ENCODE measurements around the gene SNRNP70. TPM values are rescaled to one million over a fixed set of nuclear protein-coding genes. Genes with fewer than 3 reads are reported as not detected.

The SNRNP70 gene
- total and polyA plus RNA-seq, 2 of the 13 experiments (the other 11 are each of a cell fraction or from before 2014, with no cell fraction given) = 150 to 210 TPM

DNA sequence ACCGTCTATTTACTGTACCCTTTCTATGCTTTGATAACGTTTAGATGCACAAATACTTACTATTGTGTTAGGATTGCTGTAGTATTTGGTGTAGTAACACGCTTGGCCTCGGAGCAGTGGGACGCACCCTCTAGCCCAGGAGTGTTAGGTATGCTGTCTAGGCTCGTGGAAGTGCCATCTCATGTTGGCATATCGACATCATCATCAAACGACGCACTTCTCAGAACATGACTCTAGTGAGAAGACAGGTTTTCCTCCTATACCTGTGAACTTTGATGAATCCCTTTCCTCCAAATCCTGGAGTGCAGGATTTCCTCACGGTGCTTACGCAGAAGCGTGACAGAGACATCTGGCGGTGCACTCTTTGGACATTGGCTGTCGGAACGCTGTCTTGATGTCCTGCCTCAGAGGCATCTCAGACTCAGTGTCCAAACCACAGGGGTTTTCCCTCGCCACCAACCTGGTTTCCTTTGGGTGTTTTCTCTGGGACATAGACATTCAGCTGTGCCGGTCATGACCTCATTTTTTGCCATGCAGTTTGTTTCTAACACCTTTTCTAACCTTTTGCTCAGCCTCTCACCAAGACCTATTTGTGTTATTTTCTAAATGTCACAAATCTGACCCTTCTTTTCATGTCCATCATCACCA lies 6.3 kb downstream of the SNRNP70 start:
- FAIRE-seq (no peak), ATAC-seq (no peak), DNase-seq (ENCODE audit: low spot score) (no peak)
- BruUV-seq (replicated peaks) = no TSS peak
- peaks cover 38 to 67% of the 10 kb centered on the region in 2 experiments for H3K36me3 ChIP-seq (replicated peaks in 1 of 2; ENCODE audit: control insufficient read depth in 1 of 2, insufficient read depth in 2 of 2, low read length in 2 of 2)
- intact Hi-C loops (cut with micrococcal nuclease; ENCODE audit: unreplicated experiment) = no loop called here
- no peaks in the 10 kb centered on the region; a peak in 1 of 5 replicates for H3K27me3 ChIP-seq (ENCODE audit: control insufficient read depth in 1 of 2, insufficient read depth in 2 of 2, low read length in 2 of 2)
- no peaks in the 10 kb centered on the region for H3K9me3 ChIP-seq (ENCODE audit: low read length)
- H3K4me1 ChIP-seq (ENCODE audit: insufficient read depth, low read length) = peaks cover 25% of the 10 kb centered on the region
- ChIA-PET POLR2A (no interaction called here), CTCF (ENCODE audit: low intra/inter-chr PET ratio, low total read pairs) (no interaction called here)
- peak; percentile 51; the same call in 1 of the 2 replicates for TF ChIP-seq RBFOX2 (IDR thresholded peaks at IDR 0.05; ENCODE audit: low read depth, low read length)
- TF ChIP-seq KDM6A (CRISPR knock-in tag; IDR thresholded peaks at IDR 0.05; ENCODE audit: low read depth) = no peak
- H3K4me2 ChIP-seq (ENCODE audit: low read depth, low read length) = no peak overlapping the region
- no peak overlapping the region for H3K4me3 ChIP-seq (replicated peaks in 1 of 3; ENCODE audit: insufficient read depth in 1 of 3, low read depth in 2 of 3, low read length in 3 of 3)
- H2AFZ ChIP-seq (ENCODE audit: low read length) = no peak overlapping the region
- in situ Hi-C loops (cut with HindIII; ENCODE audit: extremely low pct_ligation_motif_present, low pct_unique_long_range_greater_than_20kb) = loop anchor here (10.0 kb wide), 1 partner anchor 103 kb away; no protein-coding TSS in a partner anchor
- no peak overlapping the region for H3K9ac ChIP-seq (ENCODE audit: insufficient read depth, low read depth, low read length)
- H4K20me1 ChIP-seq (ENCODE audit: insufficient read depth, low read length) = peaks cover 38% of the 10 kb centered on the region
- H3K27ac ChIP-seq (ENCODE audit: extremely low read length, insufficient read depth, low read length) = no peak overlapping the region
- WGBS (ENCODE audit: low lambda C conversion rate) = 98% methylated on average over 16 of the region's 17 CpGs
- H3K79me2 ChIP-seq (ENCODE audit: insufficient read depth, low read length) = peaks cover 47% of the 10 kb centered on the region

DNA sequence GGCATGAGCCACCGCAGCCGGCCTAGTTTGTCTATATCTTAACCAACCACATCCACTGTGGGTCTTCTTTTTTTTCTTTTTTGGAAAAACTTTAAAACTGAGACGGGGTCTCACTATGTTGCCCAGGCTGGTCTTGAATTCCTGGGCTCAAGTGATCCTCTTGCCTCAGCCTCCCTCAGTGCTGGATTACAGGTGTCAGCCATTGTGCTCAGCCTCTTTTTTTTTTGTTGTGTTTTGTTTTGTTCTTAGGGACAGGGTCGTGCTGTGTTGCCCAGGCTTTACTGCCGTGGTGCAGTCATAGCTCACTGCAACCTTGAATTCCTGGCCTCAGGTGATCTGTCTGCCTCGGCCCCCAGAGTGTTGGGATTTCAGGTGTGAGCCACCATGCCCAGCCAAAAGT lies 7.4 kb downstream of the SNRNP70 start:
- no TSS peak for BruUV-seq (replicated peaks)
- ATAC-seq = no peak
- H3K4me3 ChIP-seq (replicated peaks in 1 of 3; ENCODE audit: insufficient read depth in 1 of 3, low read depth in 2 of 3, low read length in 3 of 3) = no peak overlapping the region
- ChIA-PET POLR2A (no interaction called here), CTCF (ENCODE audit: low intra/inter-chr PET ratio, low total read pairs) (no interaction called here)
- TF ChIP-seq, protein P1, sequence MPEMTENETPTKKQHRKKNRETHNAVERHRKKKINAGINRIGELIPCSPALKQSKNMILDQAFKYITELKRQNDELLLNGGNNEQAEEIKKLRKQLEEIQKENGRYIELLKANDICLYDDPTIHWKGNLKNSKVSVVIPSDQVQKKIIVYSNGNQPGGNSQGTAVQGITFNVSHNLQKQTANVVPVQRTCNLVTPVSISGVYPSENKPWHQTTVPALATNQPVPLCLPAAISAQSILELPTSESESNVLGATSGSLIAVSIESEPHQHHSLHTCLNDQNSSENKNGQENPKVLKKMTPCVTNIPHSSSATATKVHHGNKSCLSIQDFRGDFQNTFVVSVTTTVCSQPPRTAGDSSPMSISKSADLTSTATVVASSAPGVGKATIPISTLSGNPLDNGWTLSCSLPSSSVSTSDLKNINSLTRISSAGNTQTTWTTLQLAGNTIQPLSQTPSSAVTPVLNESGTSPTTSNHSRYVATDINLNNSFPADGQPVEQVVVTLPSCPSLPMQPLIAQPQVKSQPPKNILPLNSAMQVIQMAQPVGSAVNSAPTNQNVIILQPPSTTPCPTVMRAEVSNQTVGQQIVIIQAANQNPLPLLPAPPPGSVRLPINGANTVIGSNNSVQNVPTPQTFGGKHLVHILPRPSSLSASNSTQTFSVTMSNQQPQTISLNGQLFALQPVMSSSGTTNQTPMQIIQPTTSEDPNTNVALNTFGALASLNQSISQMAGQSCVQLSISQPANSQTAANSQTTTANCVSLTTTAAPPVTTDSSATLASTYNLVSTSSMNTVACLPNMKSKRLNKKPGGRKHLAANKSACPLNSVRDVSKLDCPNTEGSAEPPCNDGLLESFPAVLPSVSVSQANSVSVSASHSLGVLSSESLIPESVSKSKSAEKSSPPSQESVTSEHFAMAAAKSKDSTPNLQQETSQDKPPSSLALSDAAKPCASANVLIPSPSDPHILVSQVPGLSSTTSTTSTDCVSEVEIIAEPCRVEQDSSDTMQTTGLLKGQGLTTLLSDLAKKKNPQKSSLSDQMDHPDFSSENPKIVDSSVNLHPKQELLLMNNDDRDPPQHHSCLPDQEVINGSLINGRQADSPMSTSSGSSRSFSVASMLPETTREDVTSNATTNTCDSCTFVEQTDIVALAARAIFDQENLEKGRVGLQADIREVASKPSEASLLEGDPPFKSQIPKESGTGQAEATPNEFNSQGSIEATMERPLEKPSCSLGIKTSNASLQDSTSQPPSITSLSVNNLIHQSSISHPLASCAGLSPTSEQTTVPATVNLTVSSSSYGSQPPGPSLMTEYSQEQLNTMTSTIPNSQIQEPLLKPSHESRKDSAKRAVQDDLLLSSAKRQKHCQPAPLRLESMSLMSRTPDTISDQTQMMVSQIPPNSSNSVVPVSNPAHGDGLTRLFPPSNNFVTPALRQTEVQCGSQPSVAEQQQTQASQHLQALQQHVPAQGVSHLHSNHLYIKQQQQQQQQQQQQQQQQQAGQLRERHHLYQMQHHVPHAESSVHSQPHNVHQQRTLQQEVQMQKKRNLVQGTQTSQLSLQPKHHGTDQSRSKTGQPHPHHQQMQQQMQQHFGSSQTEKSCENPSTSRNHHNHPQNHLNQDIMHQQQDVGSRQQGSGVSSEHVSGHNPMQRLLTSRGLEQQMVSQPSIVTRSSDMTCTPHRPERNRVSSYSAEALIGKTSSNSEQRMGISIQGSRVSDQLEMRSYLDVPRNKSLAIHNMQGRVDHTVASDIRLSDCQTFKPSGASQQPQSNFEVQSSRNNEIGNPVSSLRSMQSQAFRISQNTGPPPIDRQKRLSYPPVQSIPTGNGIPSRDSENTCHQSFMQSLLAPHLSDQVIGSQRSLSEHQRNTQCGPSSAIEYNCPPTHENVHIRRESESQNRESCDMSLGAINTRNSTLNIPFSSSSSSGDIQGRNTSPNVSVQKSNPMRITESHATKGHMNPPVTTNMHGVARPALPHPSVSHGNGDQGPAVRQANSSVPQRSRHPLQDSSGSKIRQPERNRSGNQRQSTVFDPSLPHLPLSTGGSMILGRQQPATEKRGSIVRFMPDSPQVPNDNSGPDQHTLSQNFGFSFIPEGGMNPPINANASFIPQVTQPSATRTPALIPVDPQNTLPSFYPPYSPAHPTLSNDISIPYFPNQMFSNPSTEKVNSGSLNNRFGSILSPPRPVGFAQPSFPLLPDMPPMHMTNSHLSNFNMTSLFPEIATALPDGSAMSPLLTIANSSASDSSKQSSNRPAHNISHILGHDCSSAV (CRISPR knock-in tag; IDR thresholded peaks at IDR 0.05; ENCODE audit: borderline replicate concordance) = no peak
- TF ChIP-seq ZNF121 (CRISPR knock-in tag; IDR thresholded peaks at IDR 0.05) = peak; percentile 79
- peaks cover 13% of the 10 kb centered on the region for H3K4me1 ChIP-seq (ENCODE audit: insufficient read depth, low read length)
- H3K79me2 ChIP-seq (ENCODE audit: insufficient read depth, low read length) = peaks cover 36% of the 10 kb centered on the region
- DNase-seq (ENCODE audit: low spot score) = no peak
- no peak overlapping the region for H3K4me2 ChIP-seq (ENCODE audit: low read depth, low read length)
- WGBS (ENCODE audit: low lambda C conversion rate) = 95% methylated on average over 6 of the region's 6 CpGs
- no peaks in the 10 kb centered on the region for H3K27me3 ChIP-seq (ENCODE audit: control insufficient read depth in 1 of 2, insufficient read depth in 2 of 2, low read length in 2 of 2)
- no peak for FAIRE-seq
- H3K9me3 ChIP-seq (ENCODE audit: low read length) = no peaks in the 10 kb centered on the region
- intact Hi-C loops (cut with micrococcal nuclease; ENCODE audit: unreplicated experiment) = no loop called here
- H4K20me1 ChIP-seq (ENCODE audit: insufficient read depth, low read length) = peaks cover 34% of the 10 kb centered on the region
- H3K27ac ChIP-seq (ENCODE audit: extremely low read length, insufficient read depth, low read length) = no peak overlapping the region
- peaks cover 34 to 75% of the 10 kb centered on the region in 2 experiments for H3K36me3 ChIP-seq (replicated peaks in 1 of 2; ENCODE audit: control insufficient read depth in 1 of 2, insufficient read depth in 2 of 2, low read length in 2 of 2)
- no peak overlapping the region for H3K9ac ChIP-seq (ENCODE audit: insufficient read depth, low read depth, low read length)
- in situ Hi-C loops (cut with HindIII; ENCODE audit: extremely low pct_ligation_motif_present, low pct_unique_long_range_greater_than_20kb) = loop anchor here (10.0 kb wide), 1 partner anchor 102 kb away; no protein-coding TSS in a partner anchor
- H2AFZ ChIP-seq (ENCODE audit: low read length) = no peak overlapping the region
